Astrocyte (in vitro differentiated cells and primary cell): ENCODE data around the gene APOBEC3G.
"Not testable (repeated sequence)": the region's sequence is repeated elsewhere in the genome, so short reads cannot be mapped to it uniquely, and the experiment has no call there.

ENCODE experiments used
- CTCF ChIP-seq: IDR thresholded peaks from 2 replicates; pipeline ENCODE4 v1.5.1; 2011; ENCODE audit warnings: low read depth, mild to moderate bottlenecking, inconsistent platforms, low read length, moderate library complexity; ENCODE audit not compliant: insufficient read depth
- EZH2 ChIP-seq: IDR thresholded peaks from 2 replicates; pipeline ENCODE4 v1.6.1; 2012; ENCODE audit warnings: mild to moderate bottlenecking, low read length, inconsistent platforms; ENCODE audit not compliant: insufficient read depth

- not testable (repeated sequence) for TF ChIP-seq CTCF, EZH2
These were observed 34.0 kb upstream of the APOBEC3G start for GRCh38 chr22:39043063-39043462.
